HG03060 (cell line): ENCODE data around the gene AUH.
"Not testable (repeated sequence)": the region's sequence is repeated elsewhere in the genome, so short reads cannot be mapped to it uniquely, and the experiment has no call there.

ENCODE experiments used
- ATAC-seq: cut with Tn5 transposase; IDR thresholded peaks from one replicate; pipeline ENCODE4 v1.9.1; 2021; ENCODE audit warnings: low read depth, moderate number of reproducible peaks; ENCODE audit not compliant: unreplicated experiment

Gene AUH, protein sequence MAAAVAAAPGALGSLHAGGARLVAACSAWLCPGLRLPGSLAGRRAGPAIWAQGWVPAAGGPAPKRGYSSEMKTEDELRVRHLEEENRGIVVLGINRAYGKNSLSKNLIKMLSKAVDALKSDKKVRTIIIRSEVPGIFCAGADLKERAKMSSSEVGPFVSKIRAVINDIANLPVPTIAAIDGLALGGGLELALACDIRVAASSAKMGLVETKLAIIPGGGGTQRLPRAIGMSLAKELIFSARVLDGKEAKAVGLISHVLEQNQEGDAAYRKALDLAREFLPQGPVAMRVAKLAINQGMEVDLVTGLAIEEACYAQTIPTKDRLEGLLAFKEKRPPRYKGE

GRCh38 chr9:91361291-91362050, at the start of gene AUH:
TSS of gene AUH (minus strand) at chr9:91361918. CDS start at chr9:91361889, 29 bp downstream.
- no peak for ATAC-seq

- ATAC-seq = no peak
Measured at GRCh38 chr9:91411096-91411771, 49.5 kb upstream of the AUH start.

DNA sequence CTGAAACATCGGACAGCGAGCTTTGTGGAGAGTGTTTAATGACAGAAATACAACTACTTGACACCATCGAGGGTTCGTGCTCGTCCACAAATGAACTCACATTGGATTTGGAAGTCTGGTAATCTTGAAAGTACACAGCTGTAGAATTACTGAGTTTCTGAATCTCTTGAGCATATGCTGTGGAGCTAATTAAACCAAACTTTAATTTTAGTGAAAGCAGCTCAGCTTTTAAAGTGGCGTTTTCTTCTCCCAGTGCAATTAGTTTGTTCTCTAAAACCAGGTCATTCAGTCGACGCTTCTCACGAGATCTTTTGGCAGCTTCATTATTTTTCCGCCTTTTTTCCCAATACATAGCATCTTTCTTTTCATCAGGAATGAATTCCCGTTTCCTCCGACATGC, 48.4 kb upstream of the AUH start:
- ATAC-seq = no peak

DNA sequence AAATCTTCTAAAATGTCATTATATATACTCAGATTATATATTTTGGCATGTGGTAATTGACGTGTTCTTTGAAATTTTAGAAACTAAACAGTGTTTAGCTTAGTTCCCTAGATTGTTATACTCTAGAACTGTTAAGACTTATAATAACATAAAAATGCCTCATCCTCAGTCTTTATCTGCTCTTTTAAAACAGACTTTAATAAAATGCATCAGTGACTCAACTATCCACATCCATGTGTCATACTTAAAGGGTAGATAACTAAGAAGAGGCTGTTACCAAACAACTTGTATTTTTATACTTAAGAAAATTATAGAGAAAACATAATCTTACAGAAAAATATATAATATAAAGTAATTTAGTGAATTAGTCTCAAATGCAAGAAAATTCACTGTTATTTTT, 46.8 kb upstream of the AUH start:
- ATAC-seq = no peak

- no peak for ATAC-seq
Measured at GRCh38 chr9:91407580-91408318, 46.0 kb upstream of the AUH start.

GRCh38 chr9:91405343-91406077, 43.8 kb upstream of the AUH start:
- no peak for ATAC-seq

DNA sequence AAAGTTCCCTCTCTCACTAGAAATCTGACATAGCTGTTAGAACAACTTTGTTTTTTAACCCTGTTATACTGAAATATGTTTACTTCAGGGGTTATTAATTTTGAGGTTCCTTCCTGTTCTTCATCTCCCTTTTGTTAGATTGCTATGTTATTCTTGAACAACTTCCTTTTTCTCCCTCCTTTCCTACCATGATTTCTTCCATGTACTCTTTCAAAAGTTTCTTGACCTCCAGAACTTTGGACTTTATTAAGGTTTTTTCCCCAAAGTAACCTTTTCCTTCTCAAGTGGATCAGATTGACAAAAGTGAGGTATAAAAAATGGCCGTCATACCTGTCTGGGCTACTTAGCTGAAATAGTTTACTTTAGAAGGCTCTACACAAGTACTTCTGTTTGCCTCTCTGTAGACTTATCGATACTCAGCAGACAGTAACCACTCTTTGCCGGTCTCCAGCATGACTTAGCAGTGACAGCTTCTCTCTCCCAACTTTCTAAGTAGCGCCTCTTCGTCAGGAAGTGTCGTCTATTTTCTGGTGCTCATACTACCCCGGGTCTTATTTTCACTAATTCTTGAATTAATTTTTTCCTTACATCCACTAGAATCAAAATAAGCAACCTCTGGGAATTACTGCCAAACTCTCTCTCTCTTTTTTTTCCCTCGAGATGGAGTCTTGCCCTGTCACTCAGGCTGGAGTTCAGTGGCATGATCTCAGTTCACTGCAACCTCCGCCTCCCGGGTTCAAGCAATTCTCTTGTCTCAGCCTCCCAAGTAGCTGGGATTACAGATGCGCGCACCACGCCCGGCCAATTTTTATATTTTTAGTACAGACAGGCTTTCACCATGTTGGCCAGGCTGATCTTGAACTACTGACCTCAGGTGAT, 42.2 kb upstream of the AUH start:
- ATAC-seq = no peak

GRCh38 chr9:91398926-91399325, 37.2 kb upstream of the AUH start:
- ATAC-seq = no peak

- ATAC-seq = no peak
Measured at GRCh38 chr9:91395553-91396471, 34.1 kb upstream of the AUH start.

DNA sequence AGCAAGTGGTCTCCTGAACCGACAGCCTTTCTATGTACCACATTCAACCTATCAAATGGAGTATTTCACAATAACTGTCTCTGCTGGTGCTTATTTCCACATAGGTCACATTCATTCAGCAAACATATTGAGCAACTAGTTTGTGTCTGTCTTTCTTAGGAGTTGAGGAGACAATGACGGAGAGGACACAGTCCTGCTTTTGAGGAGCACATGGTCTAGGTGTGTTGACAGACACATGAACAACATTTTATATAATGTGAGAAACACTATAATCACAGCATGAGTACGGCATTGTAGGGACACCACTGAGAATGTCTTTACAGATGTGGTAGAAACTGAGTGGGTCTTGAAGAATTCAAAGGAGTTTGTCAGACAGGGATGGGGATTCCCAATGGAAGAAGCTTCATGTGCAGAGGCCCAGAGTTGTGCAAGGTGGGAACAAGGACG, 33.4 kb upstream of the AUH start:
- ATAC-seq = no peak

DNA sequence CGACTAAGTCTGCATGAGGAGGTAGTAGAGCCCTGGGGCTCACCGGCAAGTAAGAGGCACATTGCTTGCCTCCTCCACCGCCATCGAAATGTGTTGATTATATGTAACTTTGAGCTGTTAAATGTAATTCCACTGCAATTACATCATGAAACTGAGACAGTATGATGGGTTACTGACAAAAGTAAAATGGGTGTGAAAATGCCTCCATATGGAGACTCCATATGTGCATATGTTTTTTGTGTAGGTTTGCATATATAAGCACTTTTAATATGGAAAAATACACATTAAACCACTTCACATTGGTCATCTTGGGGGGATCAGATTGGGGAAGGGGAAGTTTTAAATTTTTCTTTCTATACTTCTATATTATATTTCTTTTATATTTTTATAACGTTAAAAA, 32.1 kb upstream of the AUH start:
- ATAC-seq = no peak

- no peak for ATAC-seq
Measured at GRCh38 chr9:91392435-91392834, 30.7 kb upstream of the AUH start.

GRCh38 chr9:91391818-91392217, 30.1 kb upstream of the AUH start:
- ATAC-seq = no peak

- ATAC-seq = no peak
Measured at GRCh38 chr9:91391412-91391811, 29.7 kb upstream of the AUH start.

DNA sequence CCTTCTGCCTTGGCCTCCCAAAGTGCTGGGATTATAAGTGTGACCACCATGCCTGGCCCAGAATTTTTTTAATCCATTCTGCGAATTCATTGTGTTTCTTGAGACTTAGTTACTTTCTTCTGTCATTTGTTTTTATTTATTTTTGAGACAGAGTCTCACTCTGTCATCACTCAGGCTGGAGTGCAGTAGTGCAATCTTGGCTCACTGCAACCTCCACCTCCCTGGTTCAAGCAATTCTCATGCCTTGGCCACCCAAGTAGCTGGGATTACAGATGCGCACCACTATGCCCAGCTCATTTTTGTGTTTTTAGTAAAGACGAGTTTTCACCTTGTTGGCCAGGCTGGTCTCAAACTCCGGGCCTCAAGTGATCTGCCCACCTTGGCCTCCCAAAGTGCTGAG, 28.0 kb upstream of the AUH start:
- ATAC-seq = not testable (repeated sequence)

GRCh38 chr9:91386765-91387164, 25.0 kb upstream of the AUH start:
- no peak for ATAC-seq

DNA sequence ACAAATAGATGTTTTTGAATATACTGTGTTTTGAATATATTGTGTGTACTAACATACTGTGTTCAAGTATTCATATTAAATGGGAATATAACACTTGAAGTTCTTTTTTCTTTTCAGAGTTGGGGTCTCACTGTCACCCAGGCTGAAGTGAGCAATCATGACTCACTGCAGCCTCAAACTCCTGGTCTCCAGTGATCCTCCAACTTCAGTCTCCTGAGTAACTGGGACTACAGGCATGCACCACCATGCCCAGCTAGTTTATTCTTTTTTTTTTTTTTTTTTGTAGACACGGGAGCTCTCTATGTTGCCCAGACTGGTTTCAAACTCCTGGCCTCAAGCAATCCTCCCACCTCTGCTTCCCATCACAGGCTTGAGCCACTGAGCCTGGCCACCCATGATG, 23.2 kb upstream of the AUH start:
- ATAC-seq = no peak

GRCh38 chr9:91383577-91383976, 21.9 kb upstream of the AUH start:
- no peak for ATAC-seq
